ENCODE measurements around the gene NSD2. TPM values are rescaled to one million over a fixed set of nuclear protein-coding genes. Genes with fewer than 3 reads are reported as not detected.

Gene NSD2
- total and polyA plus RNA-seq, 3 donors from 2014 or later: 108 to 144 (median 124) TPM

- no peak for TF ChIP-seq CTCF (IDR thresholded peaks at IDR 0.05)
- TF ChIP-seq POLR2A (IDR thresholded peaks at IDR 0.05): no peak
- no peak overlapping the region for H3K4me3 ChIP-seq
- 72 to 73% methylated on average over 16 of the region's 16 CpGs for WGBS, 2 donors
- intact Hi-C loops (cut with DNase I; ENCODE audit: low total_unique reads): no loop called here
- DNase-seq: no peak
- peak overlapping the region; percentile 59 to 77 for H3K27ac ChIP-seq
- H3K9me3 ChIP-seq: no peaks in the 10 kb centered on the region
- H3K36me3 ChIP-seq (ENCODE audit: low read depth, missing control alignments): no peaks in the 10 kb centered on the region
- peaks cover 35% of the 10 kb centered on the region for H3K4me1 ChIP-seq
- no peaks in the 10 kb centered on the region for H3K27me3 ChIP-seq
These were observed 19.4 kb upstream of the NSD2 start for GRCh38 chr4:1851575-1852410.

GRCh38 chr4:1852904-1853623 lies 18.1 kb upstream of the NSD2 start:
- H3K4me1 ChIP-seq: peaks cover 44% of the 10 kb centered on the region
- peak overlapping the region; percentile 50 to 77 for H3K27ac ChIP-seq
- intact Hi-C loops (cut with DNase I; ENCODE audit: low total_unique reads): no loop called here
- H3K27me3 ChIP-seq: no peaks in the 10 kb centered on the region
- no peak for TF ChIP-seq POLR2A (IDR thresholded peaks at IDR 0.05)
- no peak for TF ChIP-seq CTCF (IDR thresholded peaks at IDR 0.05)
- no peaks in the 10 kb centered on the region for H3K9me3 ChIP-seq
- 65 to 90% methylated on average over 9 of the region's 9 CpGs for WGBS, 2 donors
- no peak overlapping the region for H3K4me3 ChIP-seq
- no peaks in the 10 kb centered on the region for H3K36me3 ChIP-seq (ENCODE audit: low read depth, missing control alignments)
- DNase-seq: peak; percentile 40

GRCh38 chr4:1854752-1855151 lies 16.4 kb upstream of the NSD2 start:
- Histone ChIP-seq H3K36me3 (ENCODE audit: low read depth, missing control alignments) (no peaks in the 10 kb centered on the region), H3K9me3 (no peaks in the 10 kb centered on the region), H3K27ac (peak overlapping the region in 1 of 2 donors; percentile 85), H3K4me3 (peak overlapping the region; percentile 88 to 90), H3K4me1 (peaks cover 44% of the 10 kb centered on the region), H3K27me3 (no peaks in the 10 kb centered on the region)
- intact Hi-C loops (cut with DNase I; ENCODE audit: low total_unique reads): no loop called here
- WGBS, 2 donors: 34 to 37% methylated on average over 1 of the region's 1 CpG
- DNase-seq: no peak
- TF ChIP-seq CTCF (IDR thresholded peaks at IDR 0.05) (no peak), POLR2A (IDR thresholded peaks at IDR 0.05) (no peak)

GRCh38 chr4:1855333-1856070 lies 15.7 kb upstream of the NSD2 start:
- WGBS, 2 donors: 1 to 8% methylated on average over 7 to 80 of the region's 92 CpGs
- Histone ChIP-seq H3K4me3 (peak overlapping the region; percentile 88 to 90), H3K27ac (peak overlapping the region; percentile 84 to 85), H3K4me1 (peaks cover 44% of the 10 kb centered on the region), H3K9me3 (no peaks in the 10 kb centered on the region), H3K27me3 (no peaks in the 10 kb centered on the region), H3K36me3 (ENCODE audit: low read depth, missing control alignments) (no peaks in the 10 kb centered on the region)
- no peak for TF ChIP-seq POLR2A (IDR thresholded peaks at IDR 0.05)
- TF ChIP-seq CTCF (IDR thresholded peaks at IDR 0.05): no peak
- peak; percentile 41 for DNase-seq
- intact Hi-C loops (cut with DNase I; ENCODE audit: low total_unique reads): no loop called here

All from testis (tissue), 3 donors.